H1 (cell line): ENCODE measurements around the gene KIF5C. TPM values are rescaled to one million over a fixed set of nuclear protein-coding genes. Genes with fewer than 3 reads are reported as not detected.

Source experiments
- CBX5 ChIP-seq: fragments of 300-800, 300-1000 bp; sonication (generic); IDR thresholded peaks from 2 replicates; pipeline ENCODE4 v1.7.1; 2016; ENCODE audit warnings: antibody characterized with exemption, low read length, low read depth
- SIN3A ChIP-seq, 2 experiments: IDR thresholded peaks in 1 of 2; conservative IDR thresholded peaks in 1 of 2; 2 replicates each; pipeline ENCODE4 v1.6.1; 2011 to 2012; ENCODE audit warnings: low read length in 2 of 2, improper control_type of control experiment in 1 of 2, low read depth in 1 of 2, mild to moderate bottlenecking in 1 of 2
- polyA plus RNA-seq, 7 experiments: library from polyadenylated mRNA; depleted of rRNA in 3 of 7; stranded (reverse) in 5 of 7; unstranded in 2 of 7; fragments of >200 nt in 5 of 7; fragments of 200-250 nt in 2 of 7; gene quantifications; 1 replicate in 5 of 7; 2 replicates in 1 of 7; 4 replicates in 1 of 7; pipeline versions ENCODE4 v1.2.1 to v1.2.3, GENCODE V29; 2011 to 2013; ENCODE audit warnings: missing spikeins in 2 of 7, mixed read lengths in 2 of 7
- total RNA-seq: library from RNA; stranded (reverse); fragmentation: NEBNext Ultra II Directional; extraction: Animal tissue kit (Norgen Biotek cat#: 25700); gene quantifications from 2 replicates; pipeline ENCODE4 v1.2.1, GENCODE V29; 2021

Gene KIF5C
- total and polyA plus RNA-seq, 2 of the 8 experiments (the other 6 are each of a cell fraction or from before 2014, with no cell fraction given) = 16.3 to 66.4 TPM

DNA sequence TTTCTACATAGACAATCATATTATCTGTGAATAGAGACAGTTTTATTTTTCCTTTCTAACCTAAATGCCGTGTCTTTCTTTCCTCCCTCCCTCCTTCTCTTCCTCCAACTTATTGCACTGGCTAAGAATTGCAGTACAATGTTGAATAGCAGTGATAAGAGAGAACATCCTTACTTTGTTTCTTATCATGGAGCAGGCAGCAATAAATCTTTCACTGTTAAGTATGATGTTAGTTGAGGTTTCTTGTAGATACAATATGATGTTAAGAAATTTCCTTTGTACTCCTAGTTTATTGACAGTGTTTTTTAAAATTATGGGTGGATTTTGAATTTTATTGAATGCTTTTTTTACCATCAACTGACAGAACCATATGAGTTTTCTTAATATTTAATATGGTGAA is 169.5 kb downstream of the KIF5C start (continued):
- TF ChIP-seq CBX5 (no peak), SIN3A (conservative IDR thresholded peaks at IDR 0.05 in 1 of 2, IDR thresholded peaks at IDR 0.05 in 1 of 2; ENCODE audit: low read depth in 1 of 2, low read length in 2 of 2) (no peak)
